ENCODE data around the gene SLC2A4RG.

The SLC2A4RG gene

DNA sequence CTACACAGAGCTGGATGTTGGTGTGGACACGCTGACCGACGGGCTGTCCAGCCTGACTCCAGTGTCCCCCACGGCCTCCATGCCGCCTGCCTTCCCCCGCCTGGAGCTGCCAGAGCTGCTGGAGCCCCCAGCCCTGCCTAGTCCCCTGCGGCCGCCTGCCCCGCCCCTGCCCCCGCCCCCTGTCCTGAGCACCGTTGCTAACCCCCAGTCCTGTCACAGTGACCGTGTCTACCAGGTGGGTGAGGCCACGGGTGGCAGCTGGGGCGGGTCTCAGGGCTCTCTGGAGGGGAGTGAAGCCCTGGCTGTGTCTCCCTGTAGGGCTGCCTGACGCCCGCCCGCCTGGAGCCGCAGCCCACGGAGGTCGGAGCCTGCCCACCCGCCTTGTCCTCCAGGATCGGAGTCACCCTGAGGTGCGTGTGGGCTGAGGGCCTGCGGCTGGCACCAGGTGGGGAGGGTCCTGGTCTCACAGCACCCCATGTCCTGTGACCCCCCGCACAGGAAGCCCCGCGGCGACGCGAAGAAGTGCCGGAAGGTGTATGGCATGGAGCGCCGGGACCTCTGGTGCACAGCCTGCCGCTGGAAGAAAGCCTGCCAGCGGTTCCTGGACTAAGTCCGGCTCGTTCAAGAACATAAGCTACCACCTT, 2.9 kb downstream of the SLC2A4RG start:
- no peak for DNase-seq

DNA sequence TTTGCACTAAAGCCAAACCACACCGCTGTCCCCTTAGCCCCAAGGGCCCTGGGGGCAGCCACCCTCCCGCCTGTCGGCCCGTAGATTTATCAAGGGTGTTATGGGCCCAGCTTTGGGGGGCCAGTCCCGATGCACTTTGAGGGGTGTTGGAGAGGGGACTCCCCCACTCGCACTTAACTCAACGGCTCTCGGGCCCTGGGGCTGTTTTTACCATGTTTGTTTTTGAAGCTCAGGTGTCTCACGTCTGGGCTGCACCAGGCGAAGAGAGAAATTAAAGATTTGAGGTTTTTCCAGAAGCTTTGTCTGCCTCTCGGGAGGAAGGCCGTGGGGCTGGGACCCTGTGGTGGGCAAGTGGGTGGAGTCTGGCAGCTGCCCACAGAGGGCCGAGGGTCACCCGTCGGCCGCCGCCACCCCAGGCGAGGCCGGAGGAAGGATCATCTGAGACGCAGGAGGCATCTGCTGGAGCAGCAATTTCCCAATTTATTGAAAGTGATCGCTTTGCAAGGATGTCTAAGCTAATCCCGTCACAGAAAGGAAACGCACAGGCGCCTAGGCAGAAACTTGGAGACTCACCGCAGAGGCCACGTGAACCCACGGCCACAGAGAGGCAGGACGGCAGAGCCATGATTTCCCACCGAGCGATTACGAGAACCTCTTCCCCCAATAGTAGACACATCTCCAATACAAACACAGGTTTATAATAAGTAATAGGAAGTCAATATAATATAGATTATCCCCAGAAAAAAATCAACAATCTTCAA, 3.8 kb downstream of the SLC2A4RG start:
- no peak for DNase-seq

- no peak for DNase-seq
Measured at GRCh38 chr20:63744158-63744557, 4.6 kb downstream of the SLC2A4RG start.

- no peak for DNase-seq
Measured at GRCh38 chr20:63744574-63745423, 5.2 kb downstream of the SLC2A4RG start.

GRCh38 chr20:63745424-63745805, 5.8 kb downstream of the SLC2A4RG start:
- no peak for DNase-seq

- no peak for DNase-seq
Measured at GRCh38 chr20:63745961-63746731, 6.6 kb downstream of the SLC2A4RG start.

DNA sequence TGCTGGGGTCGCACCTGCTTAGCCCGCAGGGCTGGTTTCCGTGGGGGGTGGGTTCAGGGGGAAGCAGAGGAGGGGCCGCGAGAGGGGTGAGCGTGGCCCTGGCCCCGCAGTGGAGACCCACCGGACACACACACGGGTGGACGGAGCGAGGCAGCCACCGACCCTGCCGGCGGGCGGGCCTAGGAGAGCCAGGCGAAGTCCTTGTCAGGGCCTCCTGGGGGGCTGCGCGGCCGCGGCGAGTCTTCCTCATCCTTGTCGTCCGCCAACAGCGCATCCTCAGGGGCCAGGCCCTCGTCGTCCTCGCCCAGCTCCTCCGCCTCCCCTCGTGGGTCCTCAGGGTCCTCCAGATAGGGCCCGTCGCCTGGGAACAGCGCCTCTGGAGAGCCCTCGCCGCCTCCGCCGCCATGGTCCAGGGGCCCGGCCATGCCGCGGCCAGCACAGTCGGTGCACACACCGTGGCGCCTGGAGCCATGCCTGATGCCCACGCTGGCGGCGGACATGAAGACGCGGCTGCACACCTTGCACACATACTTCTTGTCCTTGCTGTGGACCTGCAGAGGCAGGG, 7.3 kb downstream of the SLC2A4RG start:
- DNase-seq, result no peak

GRCh38 chr20:63747622-63748069, 8.1 kb downstream of the SLC2A4RG start:
- DNase-seq, result no peak

GRCh38 chr20:63748070-63748933, 8.7 kb downstream of the SLC2A4RG start:
- DNase-seq, result no peak

DNA sequence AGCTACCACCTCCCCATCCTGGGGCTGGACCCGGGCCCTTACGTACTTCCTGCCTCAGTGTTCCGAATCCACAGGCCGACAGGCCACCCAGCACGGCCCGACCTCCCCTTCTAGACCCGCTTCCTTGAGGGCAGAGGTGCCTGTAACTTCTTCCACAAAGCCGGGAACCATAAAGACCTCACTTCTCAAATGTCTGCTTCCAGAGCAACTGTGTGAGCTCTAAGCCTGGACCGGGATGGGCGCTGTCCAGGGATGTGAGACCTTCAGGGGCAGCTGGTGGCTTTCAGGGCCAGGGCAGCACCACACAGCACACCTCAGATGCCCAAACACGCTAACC, 9.3 kb downstream of the SLC2A4RG start:
- no peak for DNase-seq

GRCh38 chr20:63749597-63750508, 10.3 kb downstream of the SLC2A4RG start:
- no peak for DNase-seq

DNA sequence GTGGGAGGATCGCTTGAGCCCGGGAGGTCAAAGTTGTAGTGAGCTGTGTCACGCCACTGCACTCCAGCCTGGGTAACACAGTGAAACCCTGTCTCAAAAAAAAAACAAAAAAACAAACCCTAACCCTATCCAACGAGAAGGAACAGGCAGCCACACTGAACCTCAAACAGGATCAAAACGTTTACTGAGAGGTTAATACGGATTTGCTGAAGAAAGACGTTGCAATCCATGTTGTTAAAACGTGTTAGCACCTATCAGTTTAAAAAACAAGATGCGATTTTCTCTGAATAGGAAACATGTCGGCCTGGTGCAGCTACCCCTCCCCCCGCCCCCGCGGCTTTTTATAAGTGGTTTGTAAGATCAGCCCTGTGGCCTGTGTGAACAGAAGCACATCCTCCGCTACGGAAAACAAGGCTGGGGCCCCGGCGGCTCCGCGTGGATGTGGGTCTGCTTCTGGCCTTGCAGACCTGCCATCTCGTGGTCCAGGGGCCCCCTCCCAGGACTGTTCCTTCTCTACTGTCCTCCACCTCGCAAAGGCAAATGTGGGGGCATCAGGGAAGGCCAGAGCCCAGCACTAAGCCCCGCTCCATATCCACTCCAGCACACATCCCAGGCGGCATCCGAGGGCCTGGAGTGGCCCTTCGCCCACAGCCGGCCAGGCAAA, 11.4 kb downstream of the SLC2A4RG start:
- DNase-seq, result no peak

GRCh38 chr20:63751471-63752271, 12.1 kb downstream of the SLC2A4RG start:
- DNase-seq, result no peak

GRCh38 chr20:63752411-63753101, 13.0 kb downstream of the SLC2A4RG start:
- no peak for DNase-seq

- DNase-seq, result no peak
Measured at GRCh38 chr20:63753381-63753780, 13.8 kb downstream of the SLC2A4RG start.

DNA sequence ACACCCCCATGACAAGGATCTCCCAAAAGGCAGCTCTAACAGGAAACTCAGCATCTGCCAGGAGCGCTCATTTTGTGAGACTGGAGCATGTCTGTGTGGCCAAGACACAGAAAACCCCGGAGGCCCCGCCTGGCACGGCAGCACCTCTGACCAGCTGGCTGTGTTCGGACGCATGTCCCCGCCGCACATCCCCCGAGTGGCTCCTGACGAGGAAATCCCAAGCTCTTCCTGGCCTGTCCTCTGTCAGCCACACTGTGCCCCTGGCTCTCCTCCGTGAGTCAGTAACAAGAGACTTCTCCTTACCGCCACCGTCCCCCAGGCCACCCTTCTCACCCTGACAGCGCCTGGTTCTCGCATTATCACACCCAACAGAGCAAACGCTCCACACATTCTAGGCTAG, 14.4 kb downstream of the SLC2A4RG start:
- DNase-seq, result no peak

- no peak for DNase-seq
Measured at GRCh38 chr20:63755933-63756647, 16.5 kb downstream of the SLC2A4RG start.

DNA sequence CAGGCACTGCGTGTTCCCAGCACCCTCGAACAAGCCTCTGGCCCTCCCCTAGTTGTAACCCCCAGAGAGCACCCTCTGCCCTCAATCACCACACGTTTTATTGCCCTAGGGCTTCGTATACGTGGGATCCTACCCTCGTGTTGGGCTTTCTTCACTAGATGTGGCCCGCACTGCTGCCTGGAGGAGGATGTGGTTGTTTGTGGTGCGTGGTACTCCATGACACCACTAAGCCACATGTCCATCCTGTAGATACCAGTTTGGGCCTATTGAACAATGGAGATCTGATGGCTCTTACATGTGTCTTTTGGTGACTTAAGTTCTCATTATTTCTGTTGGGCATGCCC, 17.0 kb downstream of the SLC2A4RG start:
- no peak for DNase-seq
